NCI-H446 (cell line): ENCODE measurements around the gene ABCA13.
"Not testable (repeated sequence)": the region's sequence is repeated elsewhere in the genome, so short reads cannot be mapped to it uniquely, and the experiment has no call there.

Source experiments
- DNase-seq, 2 experiments: peaks; one replicate each; lab custom pipeline; 2025; lab: John Stamatoyannopoulos, UW

Gene ABCA13

GRCh38 chr7:48173756-48174382 is 2.6 kb downstream of the ABCA13 start:
- no peak for DNase-seq

DNA sequence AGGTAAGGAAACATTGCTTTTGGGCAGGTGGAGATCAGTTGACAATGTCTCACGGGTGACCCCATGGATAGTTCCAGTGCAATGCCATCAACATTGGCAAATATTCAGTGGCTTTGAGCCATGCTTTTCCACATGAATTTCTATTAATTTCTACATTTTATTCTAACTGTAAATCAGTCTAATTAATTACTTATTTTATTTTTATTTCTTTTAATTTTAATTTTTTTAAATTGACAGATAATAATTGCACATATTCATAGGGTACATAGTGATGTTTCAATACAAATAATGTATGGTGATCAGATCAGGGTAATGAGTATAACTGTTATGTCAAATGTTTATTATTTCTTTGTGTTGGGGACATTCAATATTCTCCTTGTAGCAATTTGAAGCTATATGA is 3.8 kb downstream of the ABCA13 start:
- no peak for DNase-seq

DNA sequence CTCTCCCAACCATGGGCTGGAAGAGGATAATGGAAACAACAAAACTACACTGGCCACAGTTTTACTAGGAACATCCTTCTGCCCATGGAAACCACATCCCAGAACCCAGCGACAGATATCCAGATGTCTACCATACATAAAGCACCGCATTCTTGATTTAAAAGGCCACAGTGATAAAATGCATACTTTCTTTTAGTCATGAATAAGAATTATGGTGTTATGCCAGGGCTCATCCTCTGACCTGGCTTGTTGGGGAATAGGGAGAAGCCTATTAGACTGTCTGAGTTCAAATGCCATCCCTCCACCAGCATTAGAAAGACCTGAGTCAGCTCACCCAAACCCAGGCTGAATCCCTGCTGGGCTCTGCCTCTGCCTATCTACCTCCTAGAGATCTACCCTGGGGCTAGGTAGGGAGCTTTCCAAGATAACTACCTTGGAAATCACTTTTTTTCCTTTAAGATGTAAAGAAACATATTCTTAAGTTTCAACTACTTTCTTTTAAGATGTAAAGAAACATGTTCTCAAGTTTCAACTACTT is 5.2 kb downstream of the ABCA13 start:
- no peak for DNase-seq

- DNase-seq: no peak
Measured at GRCh38 chr7:48177271-48177670, 6.0 kb downstream of the ABCA13 start.

GRCh38 chr7:48179496-48180030 is 8.3 kb downstream of the ABCA13 start:
- DNase-seq: no peak

- no peak for DNase-seq
Measured at GRCh38 chr7:48180981-48181380, 9.7 kb downstream of the ABCA13 start.

DNA sequence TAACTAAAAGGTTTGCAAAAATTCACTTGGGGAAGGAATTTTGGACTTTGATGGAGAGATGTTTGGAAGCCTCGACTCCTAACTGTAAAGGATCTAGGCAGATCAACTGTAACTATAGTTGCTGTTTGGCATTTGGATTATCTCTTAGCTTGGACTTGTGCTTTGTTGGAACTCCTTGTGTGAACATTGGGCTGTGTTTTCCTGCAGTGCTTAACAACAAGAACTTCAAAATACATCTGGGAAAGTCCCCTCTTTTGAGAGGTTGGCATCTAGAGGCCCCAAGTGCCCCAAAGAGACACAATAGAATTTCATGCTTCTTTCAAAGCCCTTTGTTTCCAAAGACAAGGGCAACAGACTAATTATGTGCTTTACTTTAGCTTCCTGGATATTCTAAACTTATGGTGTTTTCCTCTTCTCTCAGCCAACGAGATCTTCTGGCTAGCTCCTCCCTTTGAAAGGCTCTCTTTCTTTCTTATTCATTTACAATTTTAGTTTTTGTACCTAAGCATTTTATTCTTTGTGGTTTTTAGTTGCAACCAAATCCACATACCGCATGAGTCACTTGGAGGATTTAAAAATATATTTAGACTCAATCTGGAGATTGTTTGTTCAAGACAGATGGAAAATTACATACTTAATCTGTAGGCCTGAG is 11.6 kb downstream of the ABCA13 start:
- DNase-seq: no peak

DNA sequence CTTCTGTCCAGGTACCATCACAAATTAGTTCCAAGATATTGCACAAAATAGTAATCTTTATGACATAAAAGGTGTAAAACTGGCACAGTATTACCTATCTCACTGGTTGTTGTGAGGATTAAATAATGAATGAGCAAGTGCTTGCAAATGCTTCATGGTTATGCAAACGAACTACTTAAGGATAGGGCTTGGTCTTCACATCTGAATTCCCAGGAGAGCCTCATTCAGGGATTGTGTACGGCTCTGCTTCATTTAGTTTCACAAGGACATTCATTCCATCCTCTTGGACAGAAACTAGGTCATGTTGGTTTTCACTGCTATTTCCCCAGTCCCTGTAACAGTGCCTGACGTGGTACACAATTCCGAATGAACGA is 12.1 kb downstream of the ABCA13 start:
- DNase-seq: peak in 1 of 2 experiments; percentile 37

- DNase-seq: no peak
Measured at GRCh38 chr7:48183965-48184364, 12.7 kb downstream of the ABCA13 start.

DNA sequence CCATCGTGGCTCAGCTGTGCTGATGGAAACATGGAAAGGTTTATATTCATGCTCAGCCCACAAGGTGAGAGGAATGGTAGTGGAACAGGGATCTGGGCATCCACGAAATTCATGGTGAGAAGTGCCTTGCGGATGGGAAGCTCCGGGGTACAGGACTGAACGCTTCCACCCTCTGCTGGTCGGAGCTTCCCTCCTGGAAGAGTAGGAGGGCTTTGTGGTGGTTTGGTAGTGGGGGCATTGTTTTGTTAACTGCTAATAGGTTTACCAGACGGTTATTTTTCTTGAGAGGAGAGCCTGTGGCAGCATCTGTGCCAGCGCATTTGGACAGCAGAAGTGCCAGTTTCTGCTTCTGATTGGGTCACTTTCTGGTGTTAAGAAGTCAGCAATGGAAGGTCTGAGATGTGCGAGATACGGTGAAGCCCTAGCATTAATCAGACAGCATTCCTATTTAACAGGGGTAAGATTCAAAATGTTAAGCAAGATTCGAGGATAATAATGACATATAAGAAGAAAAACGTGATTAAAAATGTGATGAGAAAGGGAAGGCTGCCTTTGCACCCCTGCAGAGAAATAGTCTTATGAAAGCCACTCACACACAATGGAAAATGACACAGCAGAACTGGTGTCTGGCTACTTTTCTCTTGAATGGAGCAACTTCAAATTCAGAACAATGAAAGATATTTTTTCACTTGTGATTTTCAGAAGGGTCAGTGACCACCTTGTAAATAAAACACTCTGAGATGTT is 17.7 kb downstream of the ABCA13 start:
- no peak for DNase-seq

- no peak for DNase-seq
Measured at GRCh38 chr7:48192996-48193395, 21.7 kb downstream of the ABCA13 start.

DNA sequence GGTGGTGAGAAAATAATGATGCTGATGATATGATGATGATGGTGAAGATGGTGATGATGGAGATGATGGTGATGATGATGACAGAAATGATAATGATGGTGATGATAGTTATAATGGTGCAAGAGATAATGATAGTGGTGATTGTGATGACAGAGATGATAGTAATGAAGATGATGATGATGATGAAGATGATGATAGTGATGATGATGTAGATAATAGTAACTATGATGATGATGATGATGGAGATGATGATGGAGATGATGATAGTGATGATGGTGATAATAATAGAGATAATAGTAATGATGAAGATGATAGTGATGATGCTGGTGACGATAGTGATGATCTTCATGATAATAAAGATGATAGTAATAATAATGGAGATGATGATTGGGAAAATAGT is 22.2 kb downstream of the ABCA13 start:
- DNase-seq: no peak

- not testable (repeated sequence) for DNase-seq
Measured at GRCh38 chr7:48200946-48201589, 29.8 kb downstream of the ABCA13 start.

GRCh38 chr7:48202916-48203315 is 31.7 kb downstream of the ABCA13 start:
- DNase-seq: not testable (repeated sequence)

- no peak for DNase-seq
Measured at GRCh38 chr7:48207155-48207675, 36.0 kb downstream of the ABCA13 start.

DNA sequence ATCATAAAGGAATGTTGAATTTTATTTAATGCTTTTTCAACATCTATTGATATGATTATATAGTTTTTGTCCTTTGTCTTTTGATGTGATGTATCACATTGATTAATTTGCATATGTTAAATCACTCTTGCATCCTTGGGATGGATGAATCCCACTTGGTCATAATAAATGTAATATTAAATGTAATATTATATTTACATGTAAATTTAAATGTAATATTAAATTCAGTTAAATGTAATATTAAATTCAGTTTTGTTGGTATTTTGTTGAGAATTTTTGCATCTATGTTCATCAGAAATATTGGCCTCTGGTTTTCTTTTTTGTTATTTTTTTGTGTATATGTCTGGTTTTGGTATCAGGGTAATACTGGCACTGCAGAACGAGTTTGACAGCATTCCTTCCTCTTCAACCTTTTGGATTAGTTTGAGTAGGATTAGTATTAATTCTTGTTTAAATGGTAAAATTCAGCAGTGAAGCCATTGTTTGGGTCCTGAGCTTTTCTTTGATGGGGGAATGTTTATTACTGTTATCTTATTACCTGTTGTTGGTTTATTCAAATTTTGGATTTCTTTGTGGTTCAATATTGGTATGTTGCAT is 37.8 kb downstream of the ABCA13 start:
- DNase-seq: no peak

GRCh38 chr7:48213226-48213625 is 42.0 kb downstream of the ABCA13 start:
- no peak for DNase-seq

DNA sequence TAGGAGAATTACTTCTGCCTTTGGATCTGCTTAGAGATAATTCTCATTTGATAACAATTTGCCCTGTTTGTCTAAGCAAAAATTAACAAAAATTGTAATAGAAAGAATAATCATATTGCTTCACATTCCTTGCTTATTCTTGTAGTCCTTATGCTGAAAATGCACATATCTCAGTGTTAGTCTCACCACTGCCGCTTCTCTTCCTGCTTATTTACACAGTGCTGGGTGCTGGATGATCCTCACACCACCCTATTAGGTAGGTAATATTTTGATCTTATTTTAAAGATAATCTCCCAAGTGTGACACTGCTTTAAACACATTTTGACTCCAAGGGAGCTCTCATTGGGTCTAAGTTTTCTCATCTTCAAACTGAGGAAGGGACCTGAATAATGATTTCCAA is 46.0 kb downstream of the ABCA13 start:
- DNase-seq: no peak

DNA sequence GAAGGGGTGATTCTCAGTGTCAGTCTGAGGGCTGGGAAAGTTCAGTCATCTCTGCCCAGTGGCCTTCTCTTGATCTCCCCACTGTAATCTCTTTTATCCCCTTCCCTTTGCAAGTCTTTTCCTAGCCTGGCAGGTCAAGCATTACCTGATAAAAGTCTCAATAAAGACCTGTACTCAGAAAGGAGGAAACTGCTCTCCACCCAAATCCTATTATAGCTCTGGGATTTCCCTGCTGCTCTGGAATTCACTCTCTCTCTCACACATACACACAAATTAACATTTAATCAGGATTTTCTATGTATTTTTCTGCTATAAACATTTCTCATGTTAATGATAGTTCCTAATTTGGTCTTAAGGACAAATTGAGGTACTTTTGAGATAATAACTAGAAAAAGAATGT is 46.5 kb downstream of the ABCA13 start:
- DNase-seq: no peak

GRCh38 chr7:48224042-48224441 is 52.8 kb downstream of the ABCA13 start:
- DNase-seq: no peak

- no peak for DNase-seq
Measured at GRCh38 chr7:48225101-48225500, 53.8 kb downstream of the ABCA13 start.

GRCh38 chr7:48237354-48237753 is 66.1 kb downstream of the ABCA13 start:
- DNase-seq: no peak
